ENCODE measurements around the gene POLD2. TPM values are rescaled to one million over a fixed set of nuclear protein-coding genes. Genes with fewer than 3 reads are reported as not detected.
A peak's percentile ranks its signal among the peaks of the same experiment; 100 is the strongest.

Gene POLD2
- total RNA-seq, 1 experiment from 2014 or later: 131 TPM

DNA sequence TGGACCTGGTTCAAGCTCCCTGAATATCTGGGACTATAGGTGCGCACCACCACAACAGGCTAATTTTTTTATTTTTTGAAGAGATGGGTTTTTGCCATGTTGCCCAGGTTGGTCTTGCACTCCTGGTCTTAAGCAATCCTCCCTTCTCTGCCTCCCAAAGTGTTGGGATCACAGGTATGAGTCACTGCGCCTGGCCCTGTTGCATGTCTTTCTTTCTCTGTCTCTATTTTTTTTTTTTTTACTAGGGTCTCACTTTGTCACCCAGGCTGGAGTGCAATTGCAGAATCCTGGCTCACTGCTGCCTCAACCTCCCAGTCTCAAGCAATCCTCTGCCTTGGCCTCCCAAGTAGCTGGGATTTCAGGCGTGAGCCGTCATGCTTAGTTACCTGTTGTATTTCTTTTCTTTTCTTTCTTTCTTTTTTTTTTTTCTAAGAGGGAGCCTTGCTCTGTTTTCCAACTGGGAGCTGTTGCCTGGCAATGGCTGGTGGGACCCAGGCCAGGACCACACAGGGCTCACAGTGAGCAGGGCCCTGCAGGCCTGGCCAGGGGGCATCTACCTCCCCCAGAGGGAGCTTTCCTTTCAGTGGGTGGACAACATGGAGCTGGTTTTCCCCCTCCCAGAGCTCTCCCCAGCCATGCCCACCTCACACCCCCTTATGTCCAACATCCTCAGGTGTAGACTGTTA is 11.7 kb upstream of the POLD2 start:
- Histone ChIP-seq H4K20me1 (ENCODE audit: control insufficient read depth, insufficient read depth, insufficient read length) (no peaks in the 10 kb centered on the region), H3K79me1 (ENCODE audit: insufficient read depth, low read depth, low read length, poor library complexity, severe bottlenecking) (no peaks in the 10 kb centered on the region), H3K9me3 (ENCODE audit: control insufficient read depth, low read depth, low read length) (no peaks in the 10 kb centered on the region), H3K27me3 (ENCODE audit: insufficient read depth, low read length) (no peaks in the 10 kb centered on the region; the same call in 1 of the 2 replicates), H2BK5ac (ENCODE audit: insufficient read length, low read length) (no peak overlapping the region), H3K14ac (ENCODE audit: insufficient read depth, low read length) (no peak overlapping the region), H2BK20ac (ENCODE audit: low read depth, low read length, poor library complexity, severe bottlenecking) (no peak overlapping the region), H3K18ac (ENCODE audit: insufficient read length, low read depth, low read length) (no peak overlapping the region), H3K9ac (ENCODE audit: extremely low read depth, insufficient read length, low read length) (no peak overlapping the region), H2AFZ (ENCODE audit: low read length) (no peak overlapping the region), H3T11ph (ENCODE audit: low read length) (no peak overlapping the region), H3K79me2 (ENCODE audit: insufficient read depth, low read length) (no peaks in the 10 kb centered on the region), H3K23ac (ENCODE audit: insufficient read length, low read depth, low read length) (no peak overlapping the region), H3K4ac (ENCODE audit: low read depth, low read length) (no peak overlapping the region), H4K5ac (ENCODE audit: insufficient read length, low read depth, low read length) (no peak overlapping the region), H3K4me1 (ENCODE audit: insufficient read depth, low read length) (no peaks in the 10 kb centered on the region; the same call in 1 of the 2 replicates), H3K56ac (ENCODE audit: insufficient read length, low read depth, low read length) (no peak overlapping the region), H4K8ac (replicated peaks; ENCODE audit: insufficient read length, low read depth, low read length) (no peak overlapping the region), H4K91ac (ENCODE audit: insufficient read length, low read depth, low read length) (no peak overlapping the region), H2BK120ac (ENCODE audit: low read depth, low read length, poor library complexity, severe bottlenecking) (no peak overlapping the region), H3K23me2 (ENCODE audit: insufficient read length, low read depth, low read length, poor library complexity, severe bottlenecking) (no peaks in the 10 kb centered on the region), H3K4me2 (ENCODE audit: insufficient read depth, insufficient read length, low read length) (no peak overlapping the region), H2BK12ac (ENCODE audit: insufficient read length, low read depth, low read length) (no peak overlapping the region), H2BK15ac (ENCODE audit: low read depth, low read length) (no peak overlapping the region), H2AK5ac (ENCODE audit: insufficient read length, low read length) (no peak overlapping the region), H3K27ac (ENCODE audit: insufficient read length, low read depth, low read length) (no peak overlapping the region)
- peaks cover 64% of the 10 kb centered on the region for H3K27me3 Mint-ChIP-seq (ENCODE audit: low read depth)
- no CpG with 5 or more reads among the region's 4 CpGs for WGBS (ENCODE audit: extremely low coverage, insufficient read length, low lambda C conversion rate)
- TF ChIP-seq, protein P1, sequence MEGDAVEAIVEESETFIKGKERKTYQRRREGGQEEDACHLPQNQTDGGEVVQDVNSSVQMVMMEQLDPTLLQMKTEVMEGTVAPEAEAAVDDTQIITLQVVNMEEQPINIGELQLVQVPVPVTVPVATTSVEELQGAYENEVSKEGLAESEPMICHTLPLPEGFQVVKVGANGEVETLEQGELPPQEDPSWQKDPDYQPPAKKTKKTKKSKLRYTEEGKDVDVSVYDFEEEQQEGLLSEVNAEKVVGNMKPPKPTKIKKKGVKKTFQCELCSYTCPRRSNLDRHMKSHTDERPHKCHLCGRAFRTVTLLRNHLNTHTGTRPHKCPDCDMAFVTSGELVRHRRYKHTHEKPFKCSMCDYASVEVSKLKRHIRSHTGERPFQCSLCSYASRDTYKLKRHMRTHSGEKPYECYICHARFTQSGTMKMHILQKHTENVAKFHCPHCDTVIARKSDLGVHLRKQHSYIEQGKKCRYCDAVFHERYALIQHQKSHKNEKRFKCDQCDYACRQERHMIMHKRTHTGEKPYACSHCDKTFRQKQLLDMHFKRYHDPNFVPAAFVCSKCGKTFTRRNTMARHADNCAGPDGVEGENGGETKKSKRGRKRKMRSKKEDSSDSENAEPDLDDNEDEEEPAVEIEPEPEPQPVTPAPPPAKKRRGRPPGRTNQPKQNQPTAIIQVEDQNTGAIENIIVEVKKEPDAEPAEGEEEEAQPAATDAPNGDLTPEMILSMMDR (conservative IDR thresholded peaks at IDR 0.05): no peak
- DNase-seq: no peak
- no peak overlapping the region for H3K4me3 Mint-ChIP-seq
- H3K27ac Mint-ChIP-seq: 0 out of 7 replicates have a peak overlapping the region, but pooled peaks of 1 of the 3 experiments have one; percentile 14
- H3K36me3 Mint-ChIP-seq (ENCODE audit: insufficient read depth in 1 of 3, low read depth in 3 of 3): no peaks in the 10 kb centered on the region
- peaks cover 12 to 22% of the 10 kb centered on the region in 2 experiments for H3K4me1 Mint-ChIP-seq
- no peaks in the 10 kb centered on the region; a peak in 1 of 5 replicates for H3K9me3 Mint-ChIP-seq
